H9 (cell line): ENCODE data around the gene NHERF1. TPM values are rescaled to one million over a fixed set of nuclear protein-coding genes. Genes with fewer than 3 reads are reported as not detected.

Source experiments
- DNase-seq: peaks from one replicate; pipeline ENCODE4 v3.0.0-alpha.2; 2017
- H2AFZ ChIP-seq: one replicate; pipeline ENCODE4 v1.6.1; 2013; ENCODE audit warnings: mild to moderate bottlenecking, low read length, control low read depth, moderate library complexity
- H2AK5ac ChIP-seq: 2 replicates; pipeline ENCODE4 v1.6.1; 2013; ENCODE audit warnings: low read length, control low read depth, mixed read lengths; ENCODE audit not compliant: insufficient read length
- H2BK120ac ChIP-seq: one replicate; pipeline ENCODE4 v1.6.1; 2013; ENCODE audit warnings: low read depth, mild to moderate bottlenecking, low read length, control low read depth, inconsistent platforms; ENCODE audit not compliant: poor library complexity, severe bottlenecking
- H2BK12ac ChIP-seq: 2 replicates; pipeline ENCODE4 v1.6.1; 2013; ENCODE audit warnings: low read length, control low read depth, mixed read lengths, low read depth; ENCODE audit not compliant: insufficient read length
- H2BK15ac ChIP-seq: 2 replicates; pipeline ENCODE4 v1.6.1; 2013; ENCODE audit warnings: low read depth, low read length, control low read depth
- H2BK20ac ChIP-seq: one replicate; pipeline ENCODE4 v1.6.1; 2013; ENCODE audit warnings: low read depth, mild to moderate bottlenecking, low read length, control low read depth, inconsistent platforms; ENCODE audit not compliant: poor library complexity, severe bottlenecking
- H2BK5ac ChIP-seq: 2 replicates; pipeline ENCODE4 v1.6.1; 2013; ENCODE audit warnings: low read length, control low read depth, mixed read lengths; ENCODE audit not compliant: insufficient read length
- H3K14ac ChIP-seq: 2 replicates; pipeline ENCODE4 v1.6.1; 2013; ENCODE audit warnings: low read length, control low read depth; ENCODE audit not compliant: insufficient read depth
- H3K18ac ChIP-seq: 2 replicates; pipeline ENCODE4 v1.6.1; 2013; ENCODE audit warnings: low read depth, mild to moderate bottlenecking, mixed read lengths, low read length, control low read depth; ENCODE audit not compliant: insufficient read length
- H3K23ac ChIP-seq: 2 replicates; pipeline ENCODE4 v1.6.1; 2013; ENCODE audit warnings: low read length, control low read depth, mixed read lengths, low read depth; ENCODE audit not compliant: insufficient read length
- H3K23me2 ChIP-seq: 2 replicates; pipeline ENCODE4 v1.6.1; 2013; ENCODE audit warnings: low read depth, mild to moderate bottlenecking, mixed read lengths, low read length, control low read depth; ENCODE audit not compliant: insufficient read length, poor library complexity, severe bottlenecking
- H3K27ac ChIP-seq: 2 replicates; pipeline ENCODE4 v1.5.1; 2013; ENCODE audit warnings: low read length, control low read depth, mixed read lengths, low read depth; ENCODE audit not compliant: insufficient read length
- H3K27me3 ChIP-seq: 2 replicates; pipeline ENCODE4 v1.6.1; 2013; ENCODE audit warnings: low read length, control low read depth, inconsistent platforms; ENCODE audit not compliant: insufficient read depth
- H3K4ac ChIP-seq: 2 replicates; pipeline ENCODE4 v1.6.1; 2013; ENCODE audit warnings: low read depth, mild to moderate bottlenecking, control low read depth, inconsistent platforms, low read length, moderate library complexity
- H3K4me1 ChIP-seq: 2 replicates; pipeline ENCODE4 v1.6.1; 2013; ENCODE audit warnings: low read length, control low read depth, inconsistent platforms; ENCODE audit not compliant: insufficient read depth
- H3K4me2 ChIP-seq: 2 replicates; pipeline ENCODE4 v1.6.1; 2013; ENCODE audit warnings: low read length, control low read depth, mixed read lengths; ENCODE audit not compliant: insufficient read length, insufficient read depth
- H3K56ac ChIP-seq: 2 replicates; pipeline ENCODE4 v1.6.1; 2013; ENCODE audit warnings: low read depth, mild to moderate bottlenecking, mixed read lengths, low read length, control low read depth; ENCODE audit not compliant: insufficient read length
- H3K79me1 ChIP-seq: 2 replicates; pipeline ENCODE4 v1.6.1; 2013; ENCODE audit warnings: low read depth, mild to moderate bottlenecking, moderate library complexity, low read length, control low read depth, inconsistent platforms; ENCODE audit not compliant: insufficient read depth, poor library complexity, severe bottlenecking
- H3K79me2 ChIP-seq: 2 replicates; pipeline ENCODE4 v1.6.1; 2013; ENCODE audit warnings: low read length, control low read depth, inconsistent platforms; ENCODE audit not compliant: insufficient read depth
- H3K9ac ChIP-seq: 2 replicates; pipeline ENCODE4 v1.6.1; 2013; ENCODE audit warnings: low read length, control low read depth, mixed read lengths; ENCODE audit not compliant: insufficient read length; ENCODE audit errors: extremely low read depth
- H3K9me3 ChIP-seq: one replicate; pipeline ENCODE4 v1.6.1; 2013; ENCODE audit warnings: low read depth, low read length, inconsistent platforms; ENCODE audit not compliant: control insufficient read depth
- H3T11ph ChIP-seq: one replicate; pipeline ENCODE4 v1.6.1; 2013; ENCODE audit warnings: mild to moderate bottlenecking, low read length, control low read depth, inconsistent platforms
- H4K20me1 ChIP-seq: one replicate; pipeline ENCODE4 v1.6.1; 2013; ENCODE audit not compliant: control insufficient read depth, insufficient read length, insufficient read depth
- H4K5ac ChIP-seq: 2 replicates; pipeline ENCODE4 v1.6.1; 2013; ENCODE audit warnings: low read depth, mild to moderate bottlenecking, mixed read lengths, low read length, control low read depth; ENCODE audit not compliant: insufficient read length
- H4K8ac ChIP-seq: replicated peaks from 2 replicates; pipeline ENCODE4 v1.6.1; 2013; ENCODE audit warnings: low read length, control low read depth, mixed read lengths, low read depth; ENCODE audit not compliant: insufficient read length
- H4K91ac ChIP-seq: 2 replicates; pipeline ENCODE4 v1.6.1; 2013; ENCODE audit warnings: low read depth, mild to moderate bottlenecking, moderate library complexity, mixed read lengths, low read length, control low read depth; ENCODE audit not compliant: insufficient read length
- H3K27ac Mint-ChIP-seq, 3 experiments: 2 replicates in 2 of 3; 3 replicates in 1 of 3; pipeline ENCODE4 v1.8.0; 2020 to 2021; ENCODE audit warnings: mixed read lengths in 3 of 3, mild to moderate bottlenecking in 1 of 3, moderate library complexity in 1 of 3
- H3K27me3 Mint-ChIP-seq: 2 replicates; pipeline ENCODE4 v1.8.0; 2021; ENCODE audit warnings: low read depth, mild to moderate bottlenecking, moderate library complexity, mixed read lengths
- H3K36me3 Mint-ChIP-seq, 3 experiments: 2 replicates in 2 of 3; 3 replicates in 1 of 3; pipeline ENCODE4 v1.8.0; 2020 to 2021; ENCODE audit warnings: low read depth in 3 of 3, mixed read lengths in 3 of 3; ENCODE audit not compliant: insufficient read depth in 1 of 3
- H3K4me1 Mint-ChIP-seq, 2 experiments: 2 replicates each; pipeline ENCODE4 v1.8.0; 2020; ENCODE audit warnings: mixed read lengths in 2 of 2
- H3K4me3 Mint-ChIP-seq, 2 experiments: 2 replicates in 1 of 2; 3 replicates in 1 of 2; pipeline ENCODE4 v1.8.0; 2020 to 2021; ENCODE audit warnings: mild to moderate bottlenecking in 2 of 2, mixed read lengths in 2 of 2, moderate library complexity in 1 of 2
- H3K9me3 Mint-ChIP-seq, 2 experiments: 2 replicates in 1 of 2; 3 replicates in 1 of 2; pipeline ENCODE4 v1.8.0; 2020; ENCODE audit warnings: mild to moderate bottlenecking in 2 of 2, mixed read lengths in 2 of 2, moderate library complexity in 1 of 2
- CTCF ChIP-seq: fragments of 200-600 bp; sonication (generic); conservative IDR thresholded peaks from 3 replicates; pipeline ENCODE4 v1.8.0; 2021; ENCODE audit warnings: antibody characterized with exemption, mild to moderate bottlenecking
- WGBS: extraction: QIAGEN DNeasy Blood & Tissue Kit; methylation state at CpG from one replicate; pipeline ENCODE4 v1.1.7; 2013; ENCODE audit warnings: missing lambda C conversion rate, low lambda C conversion rate, mixed read lengths; ENCODE audit not compliant: insufficient read length; ENCODE audit errors: extremely low coverage; 5-methylcytosine and 5-hydroxymethylcytosine counted together
- total RNA-seq: library from RNA; stranded (reverse); gene quantifications from 2 replicates; pipeline ENCODE4 v1.2.1, GENCODE V29; 2021

NHERF1 gene
- total RNA-seq, 1 experiment from 2014 or later, result 74.4 TPM

DNA sequence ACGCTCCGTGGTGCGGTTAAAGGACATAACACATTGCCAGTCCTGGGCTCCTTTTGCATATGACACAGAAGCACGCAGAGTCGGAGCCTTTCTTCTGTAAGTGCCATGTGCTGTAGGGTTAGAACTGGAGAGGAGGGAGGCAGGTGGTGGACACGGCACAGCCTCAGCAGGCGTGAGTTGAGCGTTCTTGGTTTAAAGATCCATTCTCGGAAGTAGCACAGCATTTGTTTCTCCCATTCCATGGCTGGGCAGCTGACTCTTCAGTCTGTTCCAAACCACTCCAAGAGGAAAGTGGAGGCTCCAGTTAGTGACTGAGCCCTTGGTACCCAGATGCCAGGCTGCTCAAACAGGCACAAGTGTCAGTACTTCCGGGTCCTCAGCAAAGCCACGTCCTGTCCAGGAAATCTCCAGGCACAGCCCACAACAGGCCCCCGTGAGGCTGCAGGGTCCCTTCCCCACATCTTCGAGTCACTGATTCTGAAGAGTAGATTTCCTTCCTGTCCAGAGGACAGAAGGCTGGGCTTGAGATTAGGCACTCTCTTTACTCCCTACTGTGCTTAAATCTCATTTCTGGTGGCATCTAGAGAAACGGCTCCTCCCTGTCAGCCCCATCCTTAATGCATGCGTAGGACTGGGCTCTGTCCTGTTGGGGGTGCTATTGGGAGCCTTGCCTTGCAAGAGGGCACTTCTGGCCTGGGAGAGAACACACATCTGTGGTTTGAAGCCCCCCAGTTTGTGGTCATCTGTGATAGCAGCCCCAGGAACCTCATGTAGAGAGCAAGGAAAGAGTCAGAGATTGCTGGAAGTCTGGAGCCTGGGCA lies 67.3 kb downstream of the NHERF1 start:
- Histone ChIP-seq H3K9ac (no peak overlapping the region), H3K79me1 (no peaks in the 10 kb centered on the region), H4K20me1 (no peaks in the 10 kb centered on the region), H3K18ac (no peak overlapping the region), H3K79me2 (no peaks in the 10 kb centered on the region), H3K4me2 (no peak overlapping the region), H3K27me3 (no peaks in the 10 kb centered on the region), H3K14ac (no peak overlapping the region), H3T11ph (no peak overlapping the region), H3K56ac (no peak overlapping the region), H3K4me1 (no peaks in the 10 kb centered on the region), H3K27ac (no peak overlapping the region), H2BK5ac (no peak overlapping the region), H4K8ac (no peak overlapping the region), H2BK15ac (no peak overlapping the region), H2BK20ac (no peak overlapping the region), H3K23me2 (no peaks in the 10 kb centered on the region), H3K4ac (no peak overlapping the region), H4K5ac (no peak overlapping the region), H3K23ac (no peak overlapping the region), H2AK5ac (no peak overlapping the region), H2BK120ac (no peak overlapping the region), H3K9me3 (no peaks in the 10 kb centered on the region), H4K91ac (no peak overlapping the region), H2AFZ (no peak overlapping the region), H2BK12ac (no peak overlapping the region)
- Mint-ChIP-seq H3K27me3 (peaks cover 4% of the 10 kb centered on the region), H3K27ac (no peak overlapping the region), H3K36me3 (peaks cover 3 to 8% (median 5%) of the 10 kb centered on the region in 3 experiments; a peak in 5 of 7 replicates), H3K4me3 (0 out of 5 replicates have a peak overlapping the region, but pooled peaks of 1 of the 2 experiments have one; percentile 2), H3K4me1 (peaks cover 8 to 14% of the 10 kb centered on the region in 2 experiments), H3K9me3 (no peaks in the 10 kb centered on the region)
- peak; percentile 75 for TF ChIP-seq CTCF
- no CpG with 5 or more reads among the region's 15 CpGs for WGBS
- peak; percentile 72 for DNase-seq
